Mesenteric fat pad (tissue), 1 donor: Measurements from ENCODE around the gene NR2F2. TPM values are rescaled to one million over a fixed set of nuclear protein-coding genes. Genes with fewer than 3 reads are reported as not detected.
"Not testable (repeated sequence)": the region's sequence is repeated elsewhere in the genome, so short reads cannot be mapped to it uniquely, and the experiment has no call there.

Experiments
- DNase-seq: peaks from one replicate; pipeline ENCODE4 v3.0.0-alpha.2; 2020; ENCODE audit warnings: low spot score
- total RNA-seq: library from RNA; stranded (reverse); fragmentation: NEBNext Ultra II Directional; extraction: Animal tissue kit (Norgen Biotek cat#: 25700); gene quantifications from one replicate; pipeline ENCODE4 v1.2.1, GENCODE V29; 2021
- donor health status: DM: yes; HTN: yes; CAD: no.

NR2F2 gene
- total RNA-seq, 1 donor from 2014 or later = 76.3 TPM

DNA sequence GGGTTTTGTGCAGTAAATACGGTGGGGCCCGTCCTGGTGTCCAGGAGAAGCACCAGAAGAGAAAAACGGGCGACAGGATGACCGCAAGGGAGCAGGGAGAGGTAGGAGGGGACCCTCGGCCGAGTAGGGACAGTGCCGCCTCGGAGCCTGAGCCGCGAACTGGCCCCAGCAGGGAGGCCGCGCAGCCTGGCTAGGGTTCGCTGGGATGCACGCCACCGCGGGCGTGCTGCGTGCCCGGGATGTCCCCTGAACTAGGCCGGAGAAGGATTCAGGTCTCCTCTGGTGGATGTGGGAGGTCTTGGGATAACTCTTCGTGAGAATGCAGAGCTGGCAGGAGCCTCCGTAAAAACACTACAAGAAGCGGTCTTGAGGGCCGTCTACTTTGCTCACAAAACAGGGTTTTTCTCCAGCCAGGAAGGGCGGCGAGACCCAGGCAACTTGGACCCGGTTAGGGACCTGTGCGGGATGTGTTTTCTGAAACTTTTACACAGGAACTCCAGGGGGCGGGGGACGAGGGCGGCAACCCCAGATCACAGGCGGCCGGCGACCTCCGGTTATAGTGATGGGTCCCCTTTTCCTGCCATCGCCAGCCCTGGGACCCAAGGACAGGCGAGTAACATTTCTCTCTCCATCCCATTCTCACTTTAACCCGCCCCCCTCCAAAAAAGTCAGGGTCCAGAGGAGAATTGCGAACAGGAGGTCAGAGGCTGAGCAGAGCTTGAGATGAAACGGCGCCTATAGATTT lies 35.5 kb downstream of the NR2F2 start:
- DNase-seq = no peak

DNA sequence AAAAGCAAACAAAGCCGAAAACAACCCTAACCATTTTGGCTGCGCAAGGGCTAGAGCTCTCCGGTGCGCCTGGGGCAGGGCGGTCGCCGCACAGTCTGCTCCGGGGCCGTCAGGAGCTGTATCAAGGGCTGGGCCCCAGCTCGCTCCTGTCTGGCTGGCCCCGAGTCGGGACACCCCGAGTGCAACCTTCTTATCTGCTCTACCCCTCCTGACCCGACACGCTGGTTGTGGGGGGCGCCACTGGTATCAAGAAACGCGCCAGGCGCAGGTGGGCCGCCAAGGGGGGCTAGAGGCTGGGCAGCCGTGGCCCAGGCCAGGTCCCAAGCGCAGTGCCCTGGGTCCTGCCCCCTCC lies 36.0 kb downstream of the NR2F2 start:
- no peak for DNase-seq

- DNase-seq = no peak
Observed at GRCh38 chr15:96367311-96368200, 37.1 kb downstream of the NR2F2 start.

GRCh38 chr15:96369351-96369750 lies 38.9 kb downstream of the NR2F2 start:
- DNase-seq = no peak

GRCh38 chr15:96369825-96370621 lies 39.5 kb downstream of the NR2F2 start:
- DNase-seq = no peak

- DNase-seq = no peak
Observed at GRCh38 chr15:96372554-96372953, 42.1 kb downstream of the NR2F2 start.

- no peak for DNase-seq
Observed at GRCh38 chr15:96374499-96374898, 44.0 kb downstream of the NR2F2 start.

DNA sequence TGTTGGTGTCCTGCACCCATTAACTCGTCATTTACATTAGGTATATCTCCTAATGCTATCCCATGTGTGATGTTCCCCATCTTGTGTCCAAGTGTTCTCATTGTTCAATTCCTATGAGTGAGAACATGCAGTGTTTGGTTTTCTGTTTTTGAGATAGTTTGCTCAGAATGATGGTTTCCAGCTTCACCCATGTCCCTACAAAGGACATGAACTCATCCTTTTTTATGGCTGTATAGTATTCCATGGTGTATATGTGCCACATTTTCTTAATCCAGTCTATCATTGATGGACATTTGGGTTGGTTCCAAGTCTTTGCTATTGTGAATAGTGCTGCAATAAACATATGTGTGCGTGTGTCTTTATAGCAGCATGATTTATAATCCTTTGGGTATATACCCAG lies 49.1 kb downstream of the NR2F2 start:
- not testable (repeated sequence) for DNase-seq

DNA sequence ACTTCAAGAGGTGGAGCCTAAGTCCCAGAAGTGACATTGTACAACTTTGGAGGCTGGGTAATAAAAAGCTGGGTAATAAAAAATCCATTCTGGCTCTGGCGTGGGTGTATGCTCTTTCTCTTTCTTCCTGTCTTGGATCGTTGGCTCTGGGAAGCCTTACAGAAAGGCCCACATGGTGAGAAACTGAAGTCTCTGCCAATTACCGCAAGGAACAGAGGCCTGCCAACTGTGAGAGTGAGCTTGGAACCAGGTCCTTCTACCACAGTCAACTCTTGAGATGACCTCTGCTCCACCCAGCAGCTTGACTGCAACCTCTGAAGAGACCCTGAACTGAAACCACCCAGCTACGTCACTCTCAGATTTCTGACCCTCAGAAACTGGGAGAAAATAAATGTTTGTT lies 51.0 kb downstream of the NR2F2 start:
- no peak for DNase-seq

GRCh38 chr15:96385195-96385594 lies 54.7 kb downstream of the NR2F2 start:
- DNase-seq = no peak

- no peak for DNase-seq
Observed at GRCh38 chr15:96388673-96389072, 58.2 kb downstream of the NR2F2 start.
